ENCODE data around the gene SMC3. TPM values are rescaled to one million over a fixed set of nuclear protein-coding genes. Genes with fewer than 3 reads are reported as not detected.
"Not testable (repeated sequence)": the region's sequence is repeated elsewhere in the genome, so short reads cannot be mapped to it uniquely, and the experiment has no call there.

The SMC3 gene
- total RNA-seq, 2 experiments from 2014 or later: 75.6 to 82.2 TPM

DNA sequence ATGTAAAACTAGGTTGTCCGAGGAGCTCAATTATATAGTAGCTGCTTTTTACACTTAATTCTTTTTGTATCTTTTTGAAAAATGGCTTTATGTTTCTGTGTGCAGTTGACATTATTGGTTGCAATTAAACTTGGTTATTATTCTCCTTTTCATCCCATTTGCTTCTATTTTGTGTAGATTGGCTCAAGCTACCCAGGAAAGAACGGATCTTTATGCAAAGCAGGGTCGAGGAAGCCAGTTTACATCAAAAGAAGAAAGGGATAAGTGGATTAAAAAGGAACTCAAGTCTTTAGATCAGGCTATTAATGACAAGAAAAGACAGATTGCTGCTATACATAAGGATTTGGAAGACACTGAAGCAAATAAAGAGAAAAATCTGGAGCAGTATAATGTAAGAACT, 16.5 kb downstream of the SMC3 start:
- Mint-ChIP-seq H3K4me3 (no peak overlapping the region), H3K27ac (no peak overlapping the region), H3K36me3 (ENCODE audit: low read depth) (peaks cover 60% of the 10 kb centered on the region), H3K4me1 (ENCODE audit: low read depth) (no peaks in the 10 kb centered on the region), H3K27me3 (ENCODE audit: low read depth) (no peaks in the 10 kb centered on the region), H3K9me3 (ENCODE audit: insufficient read depth) (no peaks in the 10 kb centered on the region)
- no peak for DNase-seq
- POLR2A ChIA-PET: interaction anchor here (0.8 kb wide), 1 partner anchor 17 kb away, joined by 3 read pairs; the partner anchor contains the start of gene SMC3
- CTCF ChIA-PET: interaction anchor here (1.0 to 2.0 kb wide), 9 partner anchors 13 to 446 kb away, joined by 3 to 7 read pairs (median 3); partner anchors contain the start of gene PDCD4
- no peak for ATAC-seq

DNA sequence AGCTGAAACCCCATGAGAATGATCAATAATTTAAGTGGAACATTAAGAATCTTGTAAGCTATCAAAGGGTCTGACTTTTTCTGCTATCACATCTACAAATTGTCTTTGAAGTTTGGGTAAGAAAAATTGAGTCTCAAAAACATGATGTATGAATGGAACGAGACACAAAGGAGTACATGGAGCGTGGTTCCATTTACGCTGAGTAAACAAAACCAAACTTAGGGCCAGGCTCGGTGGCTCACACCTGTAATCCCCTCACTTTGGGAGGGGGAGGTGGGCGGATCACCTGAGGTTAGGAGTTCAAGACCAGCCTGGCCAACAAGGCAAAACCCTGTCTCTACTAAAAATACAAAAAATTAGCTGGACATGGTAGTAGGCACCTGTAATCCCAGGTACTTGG, 24.3 kb downstream of the SMC3 start:
- no peaks in the 10 kb centered on the region for H3K9me3 Mint-ChIP-seq (ENCODE audit: insufficient read depth)
- no peaks in the 10 kb centered on the region for H3K27me3 Mint-ChIP-seq (ENCODE audit: low read depth)
- POLR2A ChIA-PET: interaction anchor here (0.8 kb wide), 1 partner anchor 11 kb away, joined by 3 read pairs; no protein-coding TSS in a partner anchor
- ATAC-seq: no peak
- CTCF ChIA-PET: interaction anchor here (1.1 to 3.1 kb wide), 3 partner anchors 8 to 19 kb away, joined by 3 to 15 read pairs (median 3); no protein-coding TSS in a partner anchor
- H3K4me3 Mint-ChIP-seq: no peak overlapping the region
- DNase-seq: no peak
- H3K27ac Mint-ChIP-seq: no peak overlapping the region
- H3K36me3 Mint-ChIP-seq (ENCODE audit: low read depth): peaks cover 54% of the 10 kb centered on the region
- no peaks in the 10 kb centered on the region for H3K4me1 Mint-ChIP-seq (ENCODE audit: low read depth)

DNA sequence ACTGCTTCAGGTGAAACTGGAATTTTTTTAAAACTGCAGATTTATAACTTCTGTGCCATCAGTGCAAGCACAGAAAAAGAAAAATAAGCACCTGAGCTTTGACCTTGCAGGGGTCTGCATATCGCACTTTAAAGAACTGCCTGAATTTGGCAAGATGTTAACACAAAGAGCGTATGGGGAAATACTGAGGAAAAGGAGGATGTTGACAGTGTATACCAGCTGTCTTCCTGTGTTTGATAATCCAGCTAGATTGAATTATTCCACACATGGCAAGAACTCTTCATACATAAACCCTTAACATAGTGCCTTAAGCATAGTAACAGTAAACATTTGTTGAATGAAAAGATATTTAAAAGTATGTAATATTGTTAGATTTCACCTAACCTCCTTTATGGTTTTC, 30.0 kb downstream of the SMC3 start:
- no peaks in the 10 kb centered on the region for H3K27me3 Mint-ChIP-seq (ENCODE audit: low read depth)
- CTCF ChIA-PET: interaction anchor here (2.3 to 8.4 kb wide), 2 partner anchors 13 to 292 kb away, joined by 12 to 64 read pairs; partner anchors contain the start of gene SMNDC1
- H3K4me1 Mint-ChIP-seq (ENCODE audit: low read depth): no peaks in the 10 kb centered on the region
- no peak overlapping the region for H3K4me3 Mint-ChIP-seq
- no peaks in the 10 kb centered on the region for H3K9me3 Mint-ChIP-seq (ENCODE audit: insufficient read depth)
- no peak for DNase-seq
- POLR2A ChIA-PET: no interaction called here
- peaks cover 54% of the 10 kb centered on the region for H3K36me3 Mint-ChIP-seq (ENCODE audit: low read depth)
- no peak overlapping the region for H3K27ac Mint-ChIP-seq
- no peak for ATAC-seq

DNA sequence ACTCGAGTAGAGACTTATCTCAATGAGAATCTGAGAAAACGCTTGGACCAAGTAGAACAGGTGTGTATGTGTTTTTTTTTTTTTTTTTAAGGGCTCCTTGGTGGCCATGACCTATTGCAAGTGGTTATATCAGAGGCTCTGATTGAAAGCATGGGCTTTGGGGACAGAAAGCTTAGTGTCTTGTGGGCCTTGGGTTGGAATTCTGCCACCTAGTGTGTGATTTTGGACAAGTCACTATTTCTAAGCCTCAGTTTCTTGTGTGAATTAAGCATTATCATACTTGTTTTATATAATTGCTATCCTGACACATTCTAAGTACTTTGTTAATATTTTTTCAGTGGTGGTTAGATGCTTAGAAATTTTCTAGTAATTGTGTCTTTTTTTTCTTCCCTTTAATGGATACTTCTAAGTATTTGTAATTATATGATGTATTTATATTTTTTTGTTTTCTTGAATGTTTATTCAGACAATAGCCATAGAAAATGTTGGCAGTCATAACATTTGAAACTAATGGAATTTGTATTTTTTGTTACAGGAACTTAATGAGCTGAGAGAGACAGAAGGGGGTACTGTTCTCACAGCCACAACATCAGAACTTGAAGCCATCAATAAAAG, 33.1 kb downstream of the SMC3 start:
- H3K4me1 Mint-ChIP-seq (ENCODE audit: low read depth): no peaks in the 10 kb centered on the region
- H3K27ac Mint-ChIP-seq: no peak overlapping the region
- H3K36me3 Mint-ChIP-seq (ENCODE audit: low read depth): peaks cover 59% of the 10 kb centered on the region
- ChIA-PET POLR2A (no interaction called here), CTCF (interaction anchor here (0.6 to 8.4 kb wide), 23 partner anchors 8 to 741 kb away, joined by 3 to 64 read pairs (median 4); partner anchors contain the start of gene SMNDC1)
- ATAC-seq (peak; percentile 67), DNase-seq (peak; percentile 64)
- no peaks in the 10 kb centered on the region for H3K9me3 Mint-ChIP-seq (ENCODE audit: insufficient read depth)
- no peak overlapping the region for H3K4me3 Mint-ChIP-seq
- no peaks in the 10 kb centered on the region for H3K27me3 Mint-ChIP-seq (ENCODE audit: low read depth)

DNA sequence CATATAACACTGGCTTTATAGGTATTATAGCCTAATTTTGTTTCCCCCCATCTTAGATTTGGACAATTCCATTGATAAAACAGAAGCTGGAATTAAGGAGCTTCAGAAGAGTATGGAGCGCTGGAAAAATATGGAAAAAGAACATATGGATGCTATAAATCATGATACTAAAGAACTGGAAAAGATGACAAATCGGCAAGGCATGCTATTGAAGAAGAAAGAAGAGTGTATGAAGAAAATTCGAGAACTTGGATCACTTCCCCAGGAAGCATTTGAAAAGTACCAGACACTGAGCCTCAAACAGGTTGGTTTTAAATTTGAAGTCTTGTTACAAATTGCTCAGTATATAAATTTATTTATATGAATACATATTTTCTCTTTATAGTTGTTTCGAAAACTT, 34.1 kb downstream of the SMC3 start:
- no peaks in the 10 kb centered on the region for H3K4me1 Mint-ChIP-seq (ENCODE audit: low read depth)
- ATAC-seq (no peak), DNase-seq (no peak)
- H3K27ac Mint-ChIP-seq: no peak overlapping the region
- CTCF ChIA-PET: interaction anchor here (1.1 to 8.4 kb wide), 3 partner anchors 9 to 296 kb away, joined by 5 to 64 read pairs (median 14); partner anchors contain the start of gene SMNDC1
- no peaks in the 10 kb centered on the region for H3K27me3 Mint-ChIP-seq (ENCODE audit: low read depth)
- no peaks in the 10 kb centered on the region for H3K9me3 Mint-ChIP-seq (ENCODE audit: insufficient read depth)
- POLR2A ChIA-PET: no interaction called here
- no peak overlapping the region for H3K4me3 Mint-ChIP-seq
- H3K36me3 Mint-ChIP-seq (ENCODE audit: low read depth): peaks cover 56% of the 10 kb centered on the region

DNA sequence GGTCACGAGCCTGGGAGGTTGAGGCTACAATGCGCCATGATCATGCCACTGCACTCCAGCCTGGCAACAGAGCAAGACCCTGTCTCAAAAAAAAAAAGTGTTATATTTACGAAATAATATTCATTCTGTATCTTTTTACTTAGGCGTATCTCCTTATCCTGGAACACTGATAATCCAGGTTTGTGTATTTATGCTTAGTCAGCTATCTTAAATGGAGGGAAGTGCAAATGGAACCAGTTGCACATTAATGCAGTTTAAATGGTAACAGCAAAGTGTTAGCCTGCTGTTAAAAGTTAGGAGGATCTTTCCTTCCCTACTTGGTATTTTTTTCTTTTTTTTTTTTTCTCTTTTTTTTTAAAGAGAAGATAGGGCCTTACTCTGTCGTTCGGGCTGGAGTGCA, 40.6 kb downstream of the SMC3 start:
- POLR2A ChIA-PET: no interaction called here
- H3K27ac Mint-ChIP-seq: no peak overlapping the region
- no peak overlapping the region for H3K4me3 Mint-ChIP-seq
- ATAC-seq (no peak), DNase-seq (no peak)
- H3K36me3 Mint-ChIP-seq (ENCODE audit: low read depth): peaks cover 19% of the 10 kb centered on the region
- CTCF ChIA-PET: interaction anchor here (0.7 to 2.7 kb wide), 16 partner anchors 8 to 1148 kb away, joined by 3 to 26 read pairs (median 4); no protein-coding TSS in a partner anchor
- no peaks in the 10 kb centered on the region for H3K9me3 Mint-ChIP-seq (ENCODE audit: insufficient read depth)
- H3K4me1 Mint-ChIP-seq (ENCODE audit: low read depth): peaks cover 28% of the 10 kb centered on the region
- no peaks in the 10 kb centered on the region for H3K27me3 Mint-ChIP-seq (ENCODE audit: low read depth)

DNA sequence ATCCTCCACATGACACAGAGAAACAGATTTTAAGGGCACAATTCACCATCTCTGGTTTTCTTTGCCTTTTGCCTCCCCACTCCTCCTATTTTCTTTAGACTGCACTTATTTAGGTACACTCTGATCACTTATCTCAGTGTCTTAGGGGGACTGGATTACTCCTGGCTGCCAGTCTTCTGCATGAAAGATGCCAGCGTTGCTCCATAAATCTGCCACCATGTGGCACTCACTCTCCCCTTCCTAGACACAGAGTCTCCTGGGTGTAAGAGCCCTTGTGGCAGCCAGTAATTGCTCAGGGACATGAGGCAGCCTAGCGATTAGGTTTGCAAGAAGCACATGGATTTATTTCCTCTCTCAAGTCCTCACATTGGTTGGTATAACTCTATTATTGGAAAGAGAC, 42.1 kb downstream of the SMC3 start:
- no peak for ATAC-seq
- POLR2A ChIA-PET: no interaction called here
- H3K27ac Mint-ChIP-seq: no peak overlapping the region

DNA sequence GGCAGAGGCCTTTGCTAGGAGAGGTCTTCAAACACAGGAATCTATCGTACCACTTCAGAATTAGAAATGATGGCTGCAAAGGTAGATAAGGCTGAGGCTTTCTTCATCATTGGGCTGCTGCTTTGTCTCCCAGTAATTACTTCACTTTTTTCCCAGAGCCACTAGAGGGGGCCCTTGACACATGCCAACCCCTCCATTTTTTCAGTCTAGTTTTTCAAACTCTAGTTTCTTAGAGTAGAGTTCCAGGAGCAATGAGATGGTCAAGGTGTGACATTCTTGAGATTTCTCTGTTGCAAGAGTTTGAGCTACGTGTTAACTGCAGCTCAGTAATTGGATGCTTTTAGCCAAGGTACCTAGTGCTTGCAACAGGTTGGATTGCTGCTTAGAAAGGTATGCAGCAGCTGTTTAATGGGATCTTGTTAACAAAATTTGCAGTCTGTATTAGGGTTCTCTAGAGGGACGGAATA, 42.8 kb downstream of the SMC3 start:
- ChIA-PET POLR2A (interaction anchor here (0.9 kb wide), 1 partner anchor 11 kb away, joined by 3 read pairs; no protein-coding TSS in a partner anchor), CTCF (interaction anchor here (0.7 to 3.5 kb wide), 35 partner anchors 9 to 467 kb away, joined by 3 to 42 read pairs (median 4); partner anchors contain the start of genes ADRA2A and SMNDC1)
- Mint-ChIP-seq H3K4me3 (no peak overlapping the region), H3K9me3 (ENCODE audit: insufficient read depth) (no peaks in the 10 kb centered on the region), H3K4me1 (ENCODE audit: low read depth) (peaks cover 39% of the 10 kb centered on the region), H3K36me3 (ENCODE audit: low read depth) (peaks cover 2% of the 10 kb centered on the region), H3K27me3 (ENCODE audit: low read depth) (no peaks in the 10 kb centered on the region), H3K27ac (no peak overlapping the region)
- peak; percentile 71 for DNase-seq
- peak; percentile 60 for ATAC-seq

More for the DNA sequence above, 42.1 kb downstream of the SMC3 start:
- no peak for DNase-seq
- Mint-ChIP-seq H3K4me3 (no peak overlapping the region), H3K9me3 (ENCODE audit: insufficient read depth) (no peaks in the 10 kb centered on the region), H3K4me1 (ENCODE audit: low read depth) (peaks cover 35% of the 10 kb centered on the region), H3K27me3 (ENCODE audit: low read depth) (no peaks in the 10 kb centered on the region), H3K36me3 (ENCODE audit: low read depth) (peaks cover 9% of the 10 kb centered on the region)
- CTCF ChIA-PET: interaction anchor here (1.3 to 2.7 kb wide), 6 partner anchors 10 to 193 kb away, joined by 4 to 26 read pairs (median 7); no protein-coding TSS in a partner anchor

DNA sequence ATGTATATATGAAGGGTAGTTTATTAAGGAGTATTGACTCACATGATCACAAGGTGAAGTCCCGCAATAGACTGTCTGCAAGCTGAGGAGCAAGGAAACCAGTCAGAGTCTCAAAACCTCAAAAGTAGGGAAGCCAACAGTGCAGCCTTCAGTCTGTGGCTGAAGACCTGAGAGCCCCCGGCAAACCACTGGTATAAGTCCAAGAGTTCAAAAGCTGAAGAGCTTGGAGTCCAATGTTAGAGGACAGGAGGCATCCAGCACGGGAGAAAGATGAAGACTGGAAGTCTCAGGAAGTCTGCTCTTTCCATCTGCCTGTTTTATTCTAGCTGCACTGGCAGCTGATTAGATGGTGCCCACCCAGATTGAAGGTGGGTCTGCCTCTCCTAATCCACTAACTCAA, 43.3 kb downstream of the SMC3 start:
- not testable (repeated sequence) for ATAC-seq; H3K36me3 Mint-ChIP-seq (ENCODE audit: low read depth); H3K27ac Mint-ChIP-seq; H3K9me3 Mint-ChIP-seq (ENCODE audit: insufficient read depth); H3K27me3 Mint-ChIP-seq (ENCODE audit: low read depth); DNase-seq; H3K4me3 Mint-ChIP-seq
- ChIA-PET POLR2A (interaction anchor here (0.9 kb wide), 1 partner anchor 12 kb away, joined by 3 read pairs; no protein-coding TSS in a partner anchor), CTCF (interaction anchor here (0.7 to 3.5 kb wide), 36 partner anchors 9 to 1526 kb away, joined by 3 to 42 read pairs (median 4); partner anchors contain the start of genes ADRA2A and SMNDC1)
- peaks cover 43% of the 10 kb centered on the region for H3K4me1 Mint-ChIP-seq (ENCODE audit: low read depth)

DNA sequence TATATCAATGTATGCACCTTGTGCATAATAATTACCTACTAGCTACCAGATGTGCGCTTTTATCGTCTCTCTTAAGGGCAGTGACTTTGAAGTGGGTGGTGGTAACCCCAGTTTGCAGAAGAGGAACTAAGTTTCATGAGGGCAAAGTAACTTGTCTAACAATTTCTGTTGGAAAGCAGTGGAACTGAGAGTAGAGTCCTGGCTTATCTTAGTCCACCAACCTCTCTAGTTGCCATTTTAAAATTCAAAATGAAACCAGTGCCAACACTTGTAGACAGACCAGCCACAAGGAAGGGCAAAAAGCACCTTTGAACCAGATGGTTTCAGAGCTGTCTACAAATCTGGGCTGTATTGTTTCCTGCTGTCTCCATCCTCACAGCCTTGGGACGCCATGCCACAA, 44.6 kb downstream of the SMC3 start:
- no peak overlapping the region for H3K27ac Mint-ChIP-seq

DNA sequence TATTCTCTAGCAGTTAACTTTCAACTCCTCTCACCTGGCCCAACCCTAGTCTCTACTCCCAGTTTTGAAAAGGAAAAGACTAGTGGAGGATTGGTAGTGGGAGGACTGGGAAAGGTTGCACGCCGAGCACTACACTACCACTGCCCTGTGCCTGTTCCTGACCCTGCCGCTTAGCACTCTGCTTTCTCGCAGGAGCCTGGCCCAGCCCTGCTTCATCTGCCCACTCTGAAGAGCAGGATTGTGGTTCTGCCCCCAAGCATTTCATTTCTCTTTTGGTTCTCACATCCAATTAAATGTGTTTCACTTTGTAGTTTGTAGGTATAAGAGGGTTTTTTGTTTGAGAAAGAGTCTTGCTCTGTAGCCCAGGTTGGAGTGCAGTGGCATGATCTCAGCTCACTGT, 45.1 kb downstream of the SMC3 start:
- H3K27me3 Mint-ChIP-seq (ENCODE audit: low read depth): no peaks in the 10 kb centered on the region
- ATAC-seq (no peak), DNase-seq (no peak)
- no peak overlapping the region for H3K4me3 Mint-ChIP-seq
- ChIA-PET CTCF (interaction anchor here (1.0 to 3.5 kb wide), 8 partner anchors 8 to 306 kb away, joined by 3 to 42 read pairs (median 4); partner anchors contain the start of genes BBIP1 and SHOC2), POLR2A (no interaction called here)
- no peaks in the 10 kb centered on the region for H3K9me3 Mint-ChIP-seq (ENCODE audit: insufficient read depth)
- peaks cover 2% of the 10 kb centered on the region for H3K36me3 Mint-ChIP-seq (ENCODE audit: low read depth)
- H3K4me1 Mint-ChIP-seq (ENCODE audit: low read depth): peaks cover 53% of the 10 kb centered on the region
- no peak overlapping the region for H3K27ac Mint-ChIP-seq

More for the DNA sequence above, 44.6 kb downstream of the SMC3 start:
- Mint-ChIP-seq H3K9me3 (ENCODE audit: insufficient read depth) (no peaks in the 10 kb centered on the region), H3K4me1 (ENCODE audit: low read depth) (peaks cover 48% of the 10 kb centered on the region), H3K36me3 (ENCODE audit: low read depth) (peaks cover 2% of the 10 kb centered on the region), H3K27me3 (ENCODE audit: low read depth) (no peaks in the 10 kb centered on the region), H3K4me3 (no peak overlapping the region)
- DNase-seq (no peak), ATAC-seq (peak; percentile 34)
- POLR2A ChIA-PET: no interaction called here
- CTCF ChIA-PET: interaction anchor here (1.0 to 3.5 kb wide), 14 partner anchors 8 to 1525 kb away, joined by 3 to 42 read pairs (median 4); partner anchors contain the start of genes ADRA2A, BBIP1 and SHOC2

Data from activated CD8-positive, alpha-beta T cell treated with anti-CD3 and anti-CD28 coated beads, Interleukin-2, amount 10 ng/mL, durations not matched to agents 7 days and 5 days (primary cell).